ENCODE results near the gene SLC36A4. TPM values are rescaled to one million over a fixed set of nuclear protein-coding genes. Genes with fewer than 3 reads are reported as not detected.
"Not testable (repeated sequence)": the region's sequence is repeated elsewhere in the genome, so short reads cannot be mapped to it uniquely, and the experiment has no call there.

Gene SLC36A4
- total RNA-seq, 1 donor from 2014 or later = 11.8 TPM

DNA sequence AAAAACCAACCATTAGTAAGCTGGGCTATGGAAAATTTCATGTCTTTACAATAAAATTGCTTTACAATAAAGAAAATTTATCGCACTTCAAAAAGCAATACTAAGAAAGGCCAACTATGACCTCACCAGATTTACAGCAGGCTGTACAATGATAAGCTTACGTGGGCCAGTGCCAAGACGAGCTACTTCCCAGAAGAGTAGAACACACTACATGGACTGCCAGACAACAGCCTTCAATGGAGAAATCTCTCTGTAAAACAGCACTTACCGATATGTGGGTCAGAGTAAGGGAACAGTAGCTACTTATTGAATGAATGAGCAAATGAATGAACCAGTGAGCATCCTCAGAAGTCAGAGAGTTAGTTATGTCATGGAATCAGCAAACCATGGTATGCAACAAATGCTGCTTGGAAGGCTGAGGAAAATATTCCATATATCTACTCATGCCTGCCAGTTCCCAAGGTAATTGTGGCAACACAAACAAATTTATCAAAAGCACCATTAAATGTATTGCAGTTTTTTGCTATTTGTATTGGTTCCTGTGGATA is 74.4 kb downstream of the SLC36A4 start:
- no peak for DNase-seq (ENCODE audit: low read depth)

DNA sequence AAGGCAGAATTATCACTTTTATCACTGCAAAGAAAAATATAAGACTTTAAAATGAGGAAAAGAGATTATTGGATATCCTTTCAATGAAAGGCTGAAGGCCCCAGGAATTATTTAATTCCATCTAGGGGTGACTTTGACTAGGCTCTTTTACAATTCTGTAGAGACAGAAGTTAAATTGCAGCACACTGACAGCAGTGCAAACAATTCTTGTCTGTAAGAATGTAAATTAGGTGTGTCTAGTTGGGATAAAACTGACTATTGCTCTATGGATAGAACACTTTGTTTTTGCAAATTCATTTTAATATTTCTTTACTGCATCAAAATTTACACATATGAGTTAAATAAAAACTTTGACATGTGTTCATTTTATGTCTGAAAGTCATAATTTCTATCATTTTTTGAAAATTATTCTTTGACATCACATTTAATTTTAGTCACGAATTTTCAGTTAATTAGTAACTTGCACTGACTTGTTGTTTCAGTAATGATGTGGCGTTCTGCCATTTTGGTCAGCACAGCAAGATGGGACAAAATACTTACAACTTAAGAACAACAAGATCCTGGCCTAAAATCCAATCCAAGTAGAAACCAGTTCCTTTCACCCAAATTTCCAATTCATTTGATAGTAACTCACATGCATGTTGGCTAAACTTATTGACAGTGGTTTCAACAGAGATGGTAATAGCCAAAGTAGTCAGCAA is 75.1 kb downstream of the SLC36A4 start:
- DNase-seq (ENCODE audit: low read depth) = no peak

GRCh38 chr11:93118276-93118675 is 79.5 kb downstream of the SLC36A4 start:
- DNase-seq (ENCODE audit: low read depth) = no peak

DNA sequence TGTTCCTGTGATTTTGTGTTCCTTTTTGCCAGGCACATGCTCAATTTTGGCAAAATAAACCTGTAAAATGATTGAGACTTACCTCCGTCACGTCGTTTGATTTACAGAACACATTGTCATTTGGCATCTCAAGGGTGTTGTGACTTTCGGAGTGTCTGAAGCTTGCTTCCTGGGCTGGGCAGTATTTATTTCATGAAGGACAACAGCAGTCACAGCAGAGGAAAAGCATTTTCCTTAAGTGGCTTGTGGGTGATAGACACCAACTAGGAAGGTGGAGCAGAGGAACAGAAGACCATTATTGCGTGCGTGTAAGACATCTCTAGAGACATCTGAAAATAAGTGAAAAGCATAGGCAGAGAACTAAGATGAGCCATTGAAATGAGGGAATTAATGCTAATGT is 80.2 kb downstream of the SLC36A4 start:
- DNase-seq (ENCODE audit: low read depth) = no peak

DNA sequence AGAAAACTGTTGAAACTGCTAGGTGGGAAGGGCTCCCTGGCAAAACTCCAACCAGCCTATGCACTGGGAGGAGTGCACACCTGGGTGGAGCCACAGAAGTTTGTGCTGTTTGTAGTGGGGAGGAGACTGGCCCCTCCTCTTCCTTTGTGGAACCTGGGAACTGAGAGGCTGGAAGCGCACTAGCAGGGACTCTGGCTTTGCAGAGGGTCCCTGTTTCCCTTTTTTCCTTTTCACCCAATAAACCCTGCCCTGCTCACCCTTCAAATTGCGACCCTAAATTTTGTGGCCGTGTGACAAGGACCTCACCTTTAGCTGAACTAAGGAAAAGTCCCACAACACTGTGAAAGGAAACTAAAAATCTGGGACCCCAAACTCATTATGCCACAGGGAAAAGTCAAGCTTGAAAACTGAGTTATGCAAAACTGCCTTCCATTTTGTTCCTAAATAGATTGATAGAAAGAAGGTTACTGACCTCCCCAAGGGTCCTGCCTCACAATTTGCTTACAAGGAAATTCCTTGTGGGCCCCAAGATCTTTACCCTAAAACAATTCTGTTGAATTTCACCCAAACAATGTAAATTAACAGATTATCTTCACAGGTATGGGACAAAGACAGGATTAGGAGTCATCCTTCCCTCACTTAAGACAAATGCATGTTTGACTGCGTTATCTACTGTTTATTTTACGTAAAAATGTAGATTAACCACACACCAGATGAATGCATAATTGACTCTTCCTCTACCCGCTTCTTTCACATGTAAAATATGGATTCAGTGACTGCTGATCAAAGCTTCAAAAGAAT is 81.0 kb downstream of the SLC36A4 start:
- no peak for DNase-seq (ENCODE audit: low read depth)

DNA sequence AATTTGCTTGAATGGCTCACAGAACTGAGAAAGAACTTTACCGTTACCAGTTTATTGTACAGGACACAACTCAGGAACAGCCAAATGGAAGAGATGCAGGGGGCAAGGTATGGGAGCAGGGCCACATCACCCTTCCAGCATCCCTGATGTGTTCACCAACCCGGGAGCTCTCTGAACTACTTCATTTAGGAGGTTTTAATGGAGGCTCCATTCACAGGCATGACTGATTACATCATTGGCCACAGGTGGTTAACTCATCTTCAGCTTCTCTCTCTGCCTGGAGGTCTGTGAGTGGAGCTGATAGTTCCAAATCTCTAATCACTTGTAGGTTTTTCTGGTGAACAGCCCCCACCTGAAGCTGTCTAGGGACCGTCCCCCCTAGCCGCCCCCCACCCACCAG is 83.5 kb downstream of the SLC36A4 start:
- DNase-seq (ENCODE audit: low read depth) = no peak

GRCh38 chr11:93113824-93114223 is 84.0 kb downstream of the SLC36A4 start:
- DNase-seq (ENCODE audit: low read depth) = no peak

DNA sequence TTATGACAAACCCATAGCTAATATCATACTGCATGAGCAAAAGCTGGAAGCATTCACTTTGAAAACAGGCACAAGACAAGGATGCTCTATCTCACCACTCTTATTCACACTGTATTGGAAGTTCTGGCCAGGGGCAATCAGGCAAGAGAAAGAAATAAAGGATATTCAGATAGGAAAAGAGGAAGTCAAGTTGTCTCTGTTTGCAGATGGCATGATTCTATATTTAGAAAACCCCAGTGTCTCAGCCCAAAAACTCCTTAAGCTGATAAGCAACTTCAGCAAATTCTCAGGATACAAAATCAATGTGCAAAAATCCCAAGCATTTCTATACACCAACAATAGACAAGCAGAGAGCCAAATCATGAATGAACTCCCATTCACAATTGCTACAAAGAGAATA is 86.6 kb downstream of the SLC36A4 start:
- not testable (repeated sequence) for DNase-seq (ENCODE audit: low read depth)

DNA sequence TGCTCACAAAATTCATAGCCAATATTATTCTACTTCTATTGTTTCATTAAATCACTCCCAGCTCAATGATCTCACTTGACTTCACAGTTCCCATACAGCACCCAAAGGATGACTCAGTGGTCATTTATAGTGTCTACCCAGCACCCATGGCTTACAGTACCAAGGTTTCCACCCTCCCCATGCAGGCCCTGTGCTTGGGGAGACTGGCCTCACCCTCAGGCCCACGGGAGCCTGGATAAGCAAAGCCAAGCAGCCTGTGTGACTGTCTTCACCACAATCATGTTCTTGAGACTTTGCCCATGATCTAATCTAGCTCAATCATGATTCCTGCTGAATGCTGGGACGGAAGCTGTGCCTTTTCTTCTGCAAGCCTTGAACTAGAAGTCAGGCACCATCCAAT is 97.6 kb downstream of the SLC36A4 start:
- peak; percentile 6 for DNase-seq (ENCODE audit: low read depth)

DNA sequence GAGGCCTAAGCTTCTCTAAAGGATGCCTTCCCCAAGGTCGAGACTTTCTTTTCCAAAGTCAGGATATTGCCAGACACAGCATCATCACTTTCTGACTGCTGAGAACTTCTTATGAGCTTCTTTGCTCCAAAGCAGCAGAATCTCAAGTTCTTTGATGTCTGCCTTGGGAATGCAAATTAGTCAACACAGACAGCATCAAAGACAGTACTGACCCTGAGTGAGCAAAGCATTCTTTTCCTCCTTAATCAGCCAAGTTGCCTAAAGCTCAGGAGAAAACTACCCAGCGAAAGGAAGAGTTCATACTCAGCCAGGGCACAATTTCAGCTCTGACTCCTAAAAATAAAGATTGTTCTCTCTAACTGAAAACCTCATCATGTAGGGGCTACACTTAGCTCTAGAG is 98.0 kb downstream of the SLC36A4 start:
- DNase-seq (ENCODE audit: low read depth) = no peak

Other genes starting within 250 kb of the SLC36A4 start
- gene MTNR1B, start 228.3 kb downstream of the SLC36A4 start, total RNA-seq = not detected in 2 replicates
- gene DEUP1, start 132.8 kb upstream of the SLC36A4 start, total RNA-seq = not detected in 2 replicates

Measured in myocyte (in vitro differentiated cells).